Retinal pigment epithelial cell (primary cell): ENCODE measurements around the gene ARHGEF38.
"Not testable (repeated sequence)": the region's sequence is repeated elsewhere in the genome, so short reads cannot be mapped to it uniquely, and the experiment has no call there.

Source experiments
- DNase-seq: peaks from one replicate; pipeline ENCODE4 v3.0.0-alpha.2; 2010; ENCODE audit warnings: low read depth
- H3K4me3 ChIP-seq: 2 replicates; pipeline ENCODE4 v1.5.1; 2011; ENCODE audit warnings: mild to moderate bottlenecking, low read length, control low read depth, moderate library complexity
- TF ChIP-seq, protein P1 (sequence below): conservative IDR thresholded peaks from 2 replicates; pipeline ENCODE4 v1.5.1; 2011; ENCODE audit warnings: low read depth, low read length, control low read depth, inconsistent platforms

The ARHGEF38 gene

DNA sequence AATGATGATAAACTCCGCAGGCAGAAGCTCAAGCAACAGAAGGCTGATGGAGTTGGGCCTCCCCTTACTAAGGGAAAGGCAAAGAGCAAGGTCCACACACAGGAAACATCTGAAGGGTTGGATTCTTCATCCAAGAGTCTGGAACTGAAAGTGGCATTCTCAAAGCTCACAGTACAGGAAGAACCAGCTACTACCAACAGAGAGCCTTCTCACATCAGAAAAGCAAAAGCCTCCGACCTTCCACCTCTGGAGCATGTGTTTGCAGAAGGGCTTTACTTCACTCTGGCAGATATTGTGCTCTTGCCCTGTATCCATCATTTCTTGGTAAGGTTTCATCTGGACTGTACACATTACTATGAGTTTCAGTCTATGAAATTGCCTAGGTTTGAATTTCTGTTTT, 166.8 kb downstream of the ARHGEF38 start:
- no peak for DNase-seq
- TF ChIP-seq, protein P1, sequence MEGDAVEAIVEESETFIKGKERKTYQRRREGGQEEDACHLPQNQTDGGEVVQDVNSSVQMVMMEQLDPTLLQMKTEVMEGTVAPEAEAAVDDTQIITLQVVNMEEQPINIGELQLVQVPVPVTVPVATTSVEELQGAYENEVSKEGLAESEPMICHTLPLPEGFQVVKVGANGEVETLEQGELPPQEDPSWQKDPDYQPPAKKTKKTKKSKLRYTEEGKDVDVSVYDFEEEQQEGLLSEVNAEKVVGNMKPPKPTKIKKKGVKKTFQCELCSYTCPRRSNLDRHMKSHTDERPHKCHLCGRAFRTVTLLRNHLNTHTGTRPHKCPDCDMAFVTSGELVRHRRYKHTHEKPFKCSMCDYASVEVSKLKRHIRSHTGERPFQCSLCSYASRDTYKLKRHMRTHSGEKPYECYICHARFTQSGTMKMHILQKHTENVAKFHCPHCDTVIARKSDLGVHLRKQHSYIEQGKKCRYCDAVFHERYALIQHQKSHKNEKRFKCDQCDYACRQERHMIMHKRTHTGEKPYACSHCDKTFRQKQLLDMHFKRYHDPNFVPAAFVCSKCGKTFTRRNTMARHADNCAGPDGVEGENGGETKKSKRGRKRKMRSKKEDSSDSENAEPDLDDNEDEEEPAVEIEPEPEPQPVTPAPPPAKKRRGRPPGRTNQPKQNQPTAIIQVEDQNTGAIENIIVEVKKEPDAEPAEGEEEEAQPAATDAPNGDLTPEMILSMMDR: no peak
- no peak overlapping the region for H3K4me3 ChIP-seq

DNA sequence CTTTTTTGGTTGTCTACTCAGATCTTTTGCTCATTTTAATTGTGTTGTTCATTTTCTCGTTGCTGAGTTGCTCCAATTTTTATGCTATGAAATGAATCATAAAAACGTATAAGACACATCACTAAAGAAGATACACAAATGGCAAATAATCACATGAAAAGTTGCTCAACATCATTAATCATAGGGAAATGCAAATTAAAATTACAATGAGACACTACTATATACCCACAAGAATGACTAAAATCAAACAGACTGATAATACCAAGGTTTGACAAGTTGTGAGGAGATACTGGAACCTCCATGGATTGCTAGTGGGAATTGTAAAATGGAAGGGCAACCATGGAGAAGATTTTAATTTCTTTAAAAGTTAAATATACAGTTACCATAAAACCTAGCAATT, 173.2 kb downstream of the ARHGEF38 start:
- H3K4me3 ChIP-seq: no peak overlapping the region
- TF ChIP-seq, protein P1: no peak
- DNase-seq: no peak

DNA sequence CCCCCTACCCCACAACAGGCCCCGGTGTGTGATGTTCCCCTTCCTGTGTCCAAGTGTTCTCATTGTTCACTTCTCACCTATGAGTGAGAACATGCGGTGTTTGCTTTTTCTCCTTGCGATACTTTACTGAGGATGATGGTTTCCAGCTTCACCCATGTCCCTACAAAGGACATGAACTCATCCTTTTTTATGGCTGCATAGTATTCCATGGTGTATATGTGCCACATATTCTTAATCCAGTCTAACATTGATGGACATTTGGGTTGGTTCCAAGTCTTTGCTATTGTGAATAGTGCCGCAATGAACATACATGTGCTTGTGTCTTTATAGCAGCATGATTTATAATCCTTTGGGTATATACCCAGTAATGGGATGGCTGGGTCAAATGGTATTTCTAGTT, 177.5 kb downstream of the ARHGEF38 start:
- not testable (repeated sequence) for DNase-seq, H3K4me3 ChIP-seq
